Transverse colon (tissue), 4 donors: ENCODE results near the gene CDH13.

Source experiments
- EP300 ChIP-seq: sonication (generic); formaldehyde crosslinking; IDR thresholded peaks from one replicate; pipeline ENCODE4 v1.6.1; 2017; ENCODE audit warnings: antibody characterized with exemption, low read depth
- POLR2A ChIP-seq: fragments of 450-650 bp; IDR thresholded peaks from one replicate; pipeline ENCODE4 v1.6.1; 2016; ENCODE audit warnings: antibody characterized with exemption, mild to moderate bottlenecking, moderate library complexity
- POLR2AphosphoS5 ChIP-seq, 3 donors: sonication (generic); formaldehyde crosslinking; IDR thresholded peaks; one replicate each; pipeline ENCODE4 v1.6.1; 2016; ENCODE audit warnings: antibody characterized with exemption in 3 of 3
- TF ChIP-seq, protein P1 (sequence below), 5 experiments: fragments of 200-600 bp in 3 of 5; fragments of 450-650 bp in 2 of 5; sonication (generic) in 3 of 5; IDR thresholded peaks; 1 replicate in 2 of 5; 2 replicates in 3 of 5; pipeline ENCODE4 v1.5.1; 2016 to 2017; ENCODE audit warnings: antibody characterized with exemption in 5 of 5, inconsistent platforms in 3 of 5, mild to moderate bottlenecking in 2 of 5, moderate library complexity in 1 of 5

GRCh38 chr16:83831456-83831987 is 1204.8 kb downstream of the CDH13 start:
- TF ChIP-seq, protein P1, sequence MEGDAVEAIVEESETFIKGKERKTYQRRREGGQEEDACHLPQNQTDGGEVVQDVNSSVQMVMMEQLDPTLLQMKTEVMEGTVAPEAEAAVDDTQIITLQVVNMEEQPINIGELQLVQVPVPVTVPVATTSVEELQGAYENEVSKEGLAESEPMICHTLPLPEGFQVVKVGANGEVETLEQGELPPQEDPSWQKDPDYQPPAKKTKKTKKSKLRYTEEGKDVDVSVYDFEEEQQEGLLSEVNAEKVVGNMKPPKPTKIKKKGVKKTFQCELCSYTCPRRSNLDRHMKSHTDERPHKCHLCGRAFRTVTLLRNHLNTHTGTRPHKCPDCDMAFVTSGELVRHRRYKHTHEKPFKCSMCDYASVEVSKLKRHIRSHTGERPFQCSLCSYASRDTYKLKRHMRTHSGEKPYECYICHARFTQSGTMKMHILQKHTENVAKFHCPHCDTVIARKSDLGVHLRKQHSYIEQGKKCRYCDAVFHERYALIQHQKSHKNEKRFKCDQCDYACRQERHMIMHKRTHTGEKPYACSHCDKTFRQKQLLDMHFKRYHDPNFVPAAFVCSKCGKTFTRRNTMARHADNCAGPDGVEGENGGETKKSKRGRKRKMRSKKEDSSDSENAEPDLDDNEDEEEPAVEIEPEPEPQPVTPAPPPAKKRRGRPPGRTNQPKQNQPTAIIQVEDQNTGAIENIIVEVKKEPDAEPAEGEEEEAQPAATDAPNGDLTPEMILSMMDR (IDR thresholded peaks at IDR 0.05), result no peak
- TF ChIP-seq POLR2A (no peak), EP300 (no peak), POLR2AphosphoS5 (IDR thresholded peaks at IDR 0.05) (no peak)
